BE2C (cell line): ENCODE results near the gene LRRC2.
"Not testable (repeated sequence)": the region's sequence is repeated elsewhere in the genome, so short reads cannot be mapped to it uniquely, and the experiment has no call there.

Source experiments
- DNase-seq: peaks from one replicate; pipeline ENCODE4 v3.0.0-alpha.2; 2020
- H3K27me3 ChIP-seq: fragments of 250-450 bp; sonication (Bioruptor Pico); 2 replicates; pipeline ENCODE4 v1.5.1; 2020; ENCODE audit warnings: mild to moderate bottlenecking
- H3K36me3 ChIP-seq: fragments of 250-450 bp; sonication (Bioruptor Pico); 2 replicates; pipeline ENCODE4 v1.5.1; 2020; ENCODE audit warnings: mild to moderate bottlenecking
- H3K4me1 ChIP-seq: fragments of 250-450 bp; sonication (Bioruptor Pico); 2 replicates; pipeline ENCODE4 v1.5.1; 2020
- H3K4me3 ChIP-seq: 2 replicates; pipeline ENCODE4 v1.5.1; 2011; ENCODE audit warnings: low read depth, low read length
- H3K9me3 ChIP-seq: fragments of 250-450 bp; sonication (Bioruptor Pico); 2 replicates; pipeline ENCODE4 v1.5.1; 2020
- TF ChIP-seq, protein P1 (sequence below): IDR thresholded peaks from 2 replicates; pipeline ENCODE4 v1.5.1; 2012; ENCODE audit warnings: mild to moderate bottlenecking, low read depth, low read length

LRRC2 gene

DNA sequence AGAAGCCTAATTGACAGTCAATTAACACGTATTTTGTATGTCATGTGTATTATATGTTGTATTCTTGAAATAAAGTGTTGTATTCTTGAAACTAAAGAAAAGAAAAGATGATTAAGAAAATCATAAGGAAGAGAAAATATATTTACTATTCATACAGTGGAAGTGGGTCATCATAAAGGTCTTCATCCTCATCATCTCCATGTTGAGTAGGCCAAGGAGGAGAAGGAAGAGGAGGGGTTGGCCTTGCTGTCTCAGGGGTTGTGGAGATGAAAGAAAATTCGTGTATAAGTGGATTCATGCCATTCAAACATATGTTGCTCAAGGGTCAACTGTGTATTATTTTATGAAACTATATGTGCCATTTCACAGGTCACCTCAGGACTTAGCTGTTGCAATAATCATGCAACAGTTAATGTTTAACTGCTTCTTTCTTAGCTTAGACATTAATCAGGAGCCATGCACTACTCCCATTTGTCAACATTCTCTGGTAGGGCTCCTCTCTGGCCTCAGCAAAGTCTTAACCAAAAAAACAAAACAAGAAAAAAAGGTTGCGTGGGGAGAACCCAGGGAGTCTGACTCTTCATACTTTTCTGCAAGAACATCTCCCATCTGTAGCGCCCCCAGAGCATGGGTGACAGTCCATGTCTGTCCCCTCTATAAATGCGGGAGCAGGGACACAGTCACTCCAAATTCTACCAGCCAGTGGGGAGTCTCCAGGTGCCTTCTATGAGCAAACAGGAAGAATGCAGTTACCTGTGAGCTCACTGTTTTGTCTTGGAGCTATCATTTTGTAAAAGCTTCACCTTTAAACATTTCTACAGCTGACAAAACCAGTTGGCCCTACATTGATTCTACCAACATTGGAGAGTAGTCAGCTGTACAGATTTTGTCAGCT is 19.9 kb upstream of the LRRC2 start:
- Histone ChIP-seq H3K4me3 (no peak overlapping the region), H3K36me3 (no peaks in the 10 kb centered on the region), H3K4me1 (no peaks in the 10 kb centered on the region), H3K9me3 (no peaks in the 10 kb centered on the region), H3K27me3 (no peaks in the 10 kb centered on the region)
- no peak for DNase-seq
- TF ChIP-seq, protein P1, sequence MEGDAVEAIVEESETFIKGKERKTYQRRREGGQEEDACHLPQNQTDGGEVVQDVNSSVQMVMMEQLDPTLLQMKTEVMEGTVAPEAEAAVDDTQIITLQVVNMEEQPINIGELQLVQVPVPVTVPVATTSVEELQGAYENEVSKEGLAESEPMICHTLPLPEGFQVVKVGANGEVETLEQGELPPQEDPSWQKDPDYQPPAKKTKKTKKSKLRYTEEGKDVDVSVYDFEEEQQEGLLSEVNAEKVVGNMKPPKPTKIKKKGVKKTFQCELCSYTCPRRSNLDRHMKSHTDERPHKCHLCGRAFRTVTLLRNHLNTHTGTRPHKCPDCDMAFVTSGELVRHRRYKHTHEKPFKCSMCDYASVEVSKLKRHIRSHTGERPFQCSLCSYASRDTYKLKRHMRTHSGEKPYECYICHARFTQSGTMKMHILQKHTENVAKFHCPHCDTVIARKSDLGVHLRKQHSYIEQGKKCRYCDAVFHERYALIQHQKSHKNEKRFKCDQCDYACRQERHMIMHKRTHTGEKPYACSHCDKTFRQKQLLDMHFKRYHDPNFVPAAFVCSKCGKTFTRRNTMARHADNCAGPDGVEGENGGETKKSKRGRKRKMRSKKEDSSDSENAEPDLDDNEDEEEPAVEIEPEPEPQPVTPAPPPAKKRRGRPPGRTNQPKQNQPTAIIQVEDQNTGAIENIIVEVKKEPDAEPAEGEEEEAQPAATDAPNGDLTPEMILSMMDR: no peak

DNA sequence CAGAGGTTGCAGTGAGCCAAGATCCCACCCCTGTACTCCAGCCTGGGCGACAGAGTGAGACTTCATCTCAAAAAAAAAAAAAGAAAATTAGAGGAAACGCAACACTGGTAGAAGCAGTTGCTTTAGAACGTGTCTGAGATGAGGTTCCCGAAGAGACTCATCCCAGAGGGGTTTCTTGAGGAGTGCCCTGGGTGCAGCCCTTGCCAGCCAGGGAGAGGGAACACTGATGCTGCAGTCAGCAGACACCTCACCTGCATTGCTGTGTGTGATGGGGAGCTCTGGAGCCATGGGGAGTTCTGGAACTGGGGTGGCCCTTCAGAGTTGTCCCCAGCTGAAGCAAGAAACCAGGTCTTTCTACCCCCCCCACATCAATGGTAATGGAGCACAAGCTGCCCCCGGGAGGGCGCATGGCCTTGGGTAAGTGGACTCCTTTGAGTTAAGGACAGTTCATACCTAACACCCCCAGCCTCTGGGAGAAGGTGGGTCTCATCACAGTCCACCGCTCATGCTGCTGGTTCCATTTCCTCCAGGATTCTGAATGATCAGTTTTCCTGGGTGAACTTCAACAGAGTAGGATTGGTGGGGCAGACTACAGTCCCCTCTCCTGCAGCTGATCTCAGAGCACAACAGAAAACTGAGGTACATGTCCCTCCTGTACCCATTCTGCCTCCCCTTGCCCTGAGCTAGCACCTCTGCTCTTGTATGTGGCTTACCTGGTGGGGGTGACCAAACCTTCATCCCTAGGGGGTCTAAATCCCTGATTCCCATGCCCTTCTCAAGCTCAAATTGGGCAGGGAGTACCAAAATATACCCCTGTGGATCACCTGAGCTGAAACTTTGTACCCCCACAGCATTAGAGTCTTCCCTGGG is 18.7 kb upstream of the LRRC2 start:
- Histone ChIP-seq H3K27me3 (no peaks in the 10 kb centered on the region), H3K36me3 (no peaks in the 10 kb centered on the region), H3K9me3 (no peaks in the 10 kb centered on the region), H3K4me3 (no peak overlapping the region), H3K4me1 (no peaks in the 10 kb centered on the region)
- no peak for DNase-seq
- TF ChIP-seq, protein P1: no peak

DNA sequence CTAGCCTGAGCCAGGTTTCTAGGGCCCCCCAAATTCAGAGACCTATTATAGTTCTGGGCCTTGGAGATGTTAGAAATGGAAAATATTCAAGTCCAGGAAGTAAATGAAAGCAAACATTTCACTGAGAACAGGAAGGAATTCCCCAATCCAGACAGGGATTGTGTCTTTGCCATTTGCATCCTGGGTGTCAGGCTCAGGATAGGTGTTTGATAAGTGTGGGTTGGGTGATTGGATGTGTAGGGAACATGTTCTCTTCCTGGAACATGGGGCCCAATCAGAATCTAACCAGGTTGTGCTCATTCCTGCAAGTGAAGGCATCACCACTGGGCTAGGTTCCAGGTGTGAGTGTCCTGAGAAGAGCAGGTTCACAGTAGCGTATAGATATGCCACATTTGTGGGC is 14.6 kb upstream of the LRRC2 start:
- TF ChIP-seq, protein P1: no peak
- H3K36me3 ChIP-seq: no peaks in the 10 kb centered on the region
- no peak overlapping the region for H3K4me3 ChIP-seq
- H3K27me3 ChIP-seq: no peaks in the 10 kb centered on the region
- DNase-seq: no peak
- H3K4me1 ChIP-seq: no peaks in the 10 kb centered on the region
- H3K9me3 ChIP-seq: no peaks in the 10 kb centered on the region

DNA sequence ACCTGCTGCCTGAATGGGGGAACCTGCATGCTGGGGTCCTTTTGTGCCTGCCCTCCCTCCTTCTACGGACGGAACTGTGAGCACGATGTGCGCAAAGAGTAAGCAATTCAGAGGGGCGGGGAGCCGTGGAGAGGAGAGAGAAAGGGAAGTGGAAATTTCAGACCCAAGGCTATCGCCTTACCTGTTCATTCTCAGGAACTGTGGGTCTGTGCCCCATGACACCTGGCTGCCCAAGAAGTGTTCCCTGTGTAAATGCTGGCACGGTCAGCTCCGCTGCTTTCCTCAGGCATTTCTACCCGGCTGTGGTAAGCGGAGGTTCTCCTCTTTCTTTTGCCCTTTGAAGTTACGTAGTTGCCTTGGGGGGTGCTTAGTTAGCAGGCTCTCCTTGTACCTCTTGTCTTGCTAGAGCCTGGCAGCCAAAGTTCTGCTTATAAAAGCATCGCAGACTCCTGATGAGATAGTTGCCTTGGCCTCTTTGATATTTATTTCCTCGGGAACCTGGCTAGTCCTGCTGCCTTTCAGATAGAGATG is 13.7 kb upstream of the LRRC2 start:
- H3K4me3 ChIP-seq: no peak overlapping the region

DNA sequence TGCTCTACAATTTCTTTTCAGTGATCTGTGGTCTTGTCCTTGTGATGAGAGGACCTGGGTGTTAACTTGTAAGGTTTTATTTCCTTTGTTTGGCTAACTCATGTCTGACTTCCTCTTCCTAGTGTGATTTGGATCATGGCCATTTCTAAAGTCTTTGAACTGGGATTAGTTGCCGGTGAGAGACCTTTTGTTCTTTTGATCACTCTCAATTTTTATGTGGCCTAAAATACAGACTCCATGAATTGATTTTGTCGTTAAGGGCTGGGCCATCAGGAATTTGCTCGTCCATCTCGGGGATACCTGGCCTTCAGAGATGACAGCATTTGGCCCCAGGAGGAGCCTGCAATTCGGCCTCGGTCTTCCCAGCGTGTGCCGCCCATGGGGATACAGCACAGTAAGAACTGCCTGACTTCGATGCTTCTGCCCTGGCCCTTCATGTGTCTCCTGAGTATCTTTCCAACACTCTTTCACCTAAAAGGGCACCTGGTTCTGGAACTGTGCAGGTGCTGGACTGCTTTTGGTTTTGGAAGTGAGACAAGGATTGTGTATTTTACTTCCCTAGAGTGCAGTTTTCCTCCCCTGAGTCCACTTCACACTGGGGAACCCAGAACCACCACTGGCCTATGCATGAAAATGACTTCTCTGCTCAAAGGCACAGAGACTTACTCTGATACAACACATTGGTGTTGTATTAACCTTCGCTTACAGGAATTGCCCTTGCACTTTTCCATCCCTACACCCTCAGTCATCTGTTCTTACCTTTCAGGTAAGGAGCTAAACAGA is 13.1 kb upstream of the LRRC2 start:
- no peak for DNase-seq
- Histone ChIP-seq H3K4me3 (no peak overlapping the region), H3K36me3 (no peaks in the 10 kb centered on the region), H3K4me1 (no peaks in the 10 kb centered on the region), H3K9me3 (no peaks in the 10 kb centered on the region), H3K27me3 (no peaks in the 10 kb centered on the region)
- TF ChIP-seq, protein P1: no peak

More for the DNA sequence above, 13.7 kb upstream of the LRRC2 start:
- TF ChIP-seq, protein P1: no peak
- Histone ChIP-seq H3K27me3 (no peaks in the 10 kb centered on the region), H3K4me1 (no peaks in the 10 kb centered on the region), H3K36me3 (no peaks in the 10 kb centered on the region), H3K9me3 (no peaks in the 10 kb centered on the region)
- no peak for DNase-seq

DNA sequence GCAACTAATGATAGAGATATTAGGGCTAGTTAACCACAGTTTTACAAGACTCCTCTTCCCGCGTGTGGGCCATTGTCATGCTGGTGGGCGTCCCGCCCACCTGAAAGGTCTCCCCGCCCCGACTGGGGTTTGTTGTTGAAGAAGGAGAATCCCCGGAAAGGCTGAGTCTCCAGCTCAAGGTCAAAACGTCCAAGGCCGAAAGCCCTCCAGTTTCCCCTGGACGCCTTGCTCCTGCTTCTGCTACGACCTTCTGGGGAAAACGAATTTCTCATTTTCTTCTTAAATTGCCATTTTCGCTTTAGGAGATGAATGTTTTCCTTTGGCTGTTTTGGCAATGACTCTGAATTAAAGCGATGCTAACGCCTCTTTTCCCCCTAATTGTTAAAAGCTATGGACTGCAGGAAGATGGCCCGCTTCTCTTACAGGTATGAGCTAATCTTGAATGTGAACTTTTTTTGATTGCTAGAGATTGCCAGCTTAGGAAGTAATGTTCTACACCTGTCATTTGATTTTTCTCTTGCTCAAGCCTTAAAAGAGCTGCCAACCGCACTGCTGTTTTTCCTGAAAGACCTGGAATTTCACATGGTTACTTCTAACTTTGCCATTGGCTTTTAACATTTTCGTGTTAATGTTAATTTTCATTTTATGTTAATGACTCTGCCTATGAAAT is 11.6 kb upstream of the LRRC2 start:
- H3K4me3 ChIP-seq, H3K9me3 ChIP-seq, H3K36me3 ChIP-seq, H3K4me1 ChIP-seq, H3K27me3 ChIP-seq, DNase-seq: not testable (repeated sequence)
